Thyroid gland (tissue), 4 donors: ENCODE data around the gene MACROD1.

Experiments
- CTCF ChIP-seq, 6 experiments: fragments of 200-600 bp in 3 of 6; fragments of 450-650 bp in 3 of 6; sonication (generic) in 3 of 6; IDR thresholded peaks; one replicate each; pipeline ENCODE4 v1.5.1; 2016 to 2019; ENCODE audit warnings: antibody characterized with exemption in 6 of 6, mild to moderate bottlenecking in 2 of 6, inconsistent platforms in 1 of 6, moderate library complexity in 1 of 6
- POLR2A ChIP-seq, 2 donors: fragments of 450-650 bp; IDR thresholded peaks; one replicate each; pipeline ENCODE4 v1.6.1; 2017; ENCODE audit warnings: antibody characterized with exemption in 2 of 2, mild to moderate bottlenecking in 2 of 2, moderate library complexity in 1 of 2

- TF ChIP-seq CTCF (IDR thresholded peaks at IDR 0.05) (no peak), POLR2A (IDR thresholded peaks at IDR 0.05) (no peak)
Observed at GRCh38 chr11:64207256-64208085, 41.6 kb upstream of the MACROD1 start.
